Heart left ventricle (tissue), 13 donors: ENCODE results near the gene KIF2C.
"Not testable (repeated sequence)": the region's sequence is repeated elsewhere in the genome, so short reads cannot be mapped to it uniquely, and the experiment has no call there.

Source experiments
- CTCF ChIP-seq, 12 donors: fragments of 200-600 bp; sonication (generic) in 4 of 12; IDR thresholded peaks; one replicate each; pipeline versions ENCODE4 v1.5.0 to v1.8.0; 2018 to 2022; ENCODE audit warnings: antibody characterized with exemption in 12 of 12, mild to moderate bottlenecking in 5 of 12
- POLR2A ChIP-seq, 2 donors: fragments of 450-650 bp; IDR thresholded peaks; one replicate each; pipeline ENCODE4 v1.6.1; 2017; ENCODE audit warnings: antibody characterized with exemption in 2 of 2, mild to moderate bottlenecking in 2 of 2, moderate library complexity in 2 of 2
- donor health status: ischemic (EF 13 %, LVEDD 7.1; RV severe dilation, severe dysfunction).
- donor health status: DM: no; HTN: yes; CAD: no.
- donor health status: DM: no; HTN: no; CAD: no.
- donor health status: ischemic (EF 25% LVEDD 6.9; RV normal size, moderate dysfunction).
- donor health status: ischemic (EF 25% LVEDD 5.7; RV mildly dilated, moderate dysfunction).
- donor health status: ischemic (EF 35%, LVEDD 5.7; RV mildly dilated, moderate dysfunction).
- donor health status: nonischemic (EF 11% LVEDD 7.7; RV severe dilation, severe dysfunction).
- donor health status: DM: yes; HTN: yes; CAD: no.
- donor health status: PGD.
- donor health status: ischemic (EF 29% LVEDD 5.4; RV normal size, mild dysfunction).
- donor health status: nonischemic (EF 23%, LVEDD 6.1; RV moderate dilation, normal function).

GRCh38 chr1:44810762-44811105, 71.1 kb downstream of the KIF2C start:
- TF ChIP-seq CTCF, POLR2A (IDR thresholded peaks at IDR 0.05): not testable (repeated sequence)
